Aorta (tissue), 5 donors: ENCODE measurements around the gene ZNF33A. TPM values are rescaled to one million over a fixed set of nuclear protein-coding genes. Genes with fewer than 3 reads are reported as not detected.

Source experiments
- ATAC-seq: fragments of 200-7000 bp; cut with Tn5 transposase; one replicate; pipeline ENCODE4 v1.9.1; 2022; ENCODE audit warnings: moderate library complexity; ENCODE audit not compliant: low FRiP score
- DNase-seq, 2 donors: peaks; one replicate each; pipeline ENCODE4 v3.0.0-alpha.2; 2020
- H3K27ac ChIP-seq, 2 donors: one replicate each; pipeline ENCODE4 v1.5.1; 2013; ENCODE audit warnings: low read length in 2 of 2, mild to moderate bottlenecking in 2 of 2, moderate library complexity in 2 of 2, control low read depth in 1 of 2, inconsistent platforms in 1 of 2, low read depth in 1 of 2
- H3K27me3 ChIP-seq, 2 donors: one replicate each; pipeline ENCODE4 v1.6.1; 2013; ENCODE audit warnings: control low read depth in 1 of 2, low read length in 1 of 2, mild to moderate bottlenecking in 1 of 2, moderate library complexity in 1 of 2; ENCODE audit not compliant: insufficient read depth in 2 of 2, control insufficient read depth in 1 of 2
- H3K36me3 ChIP-seq, 2 donors: one replicate each; pipeline ENCODE4 v1.6.1; 2013; ENCODE audit warnings: control low read depth in 1 of 2, low read length in 1 of 2, mild to moderate bottlenecking in 1 of 2; ENCODE audit not compliant: insufficient read depth in 2 of 2, control insufficient read depth in 1 of 2
- H3K4me1 ChIP-seq, 2 donors: one replicate each; pipeline ENCODE4 v1.6.1; 2013; ENCODE audit warnings: low read length in 2 of 2, control low read depth in 1 of 2, mild to moderate bottlenecking in 1 of 2, moderate library complexity in 1 of 2; ENCODE audit not compliant: insufficient read depth in 2 of 2, control insufficient read depth in 1 of 2
- H3K4me3 ChIP-seq, 2 donors: one replicate each; pipeline ENCODE4 v1.5.1; 2013; ENCODE audit warnings: low read length in 2 of 2, control low read depth in 1 of 2, mild to moderate bottlenecking in 1 of 2
- H3K9me3 ChIP-seq: one replicate; pipeline ENCODE4 v1.6.1; 2013; ENCODE audit warnings: mild to moderate bottlenecking, low read length; ENCODE audit not compliant: control insufficient read depth
- WGBS, 2 donors: extraction: QIAGEN DNeasy Blood & Tissue Kit; methylation state at CpG; one replicate each; pipeline ENCODE4 v1.1.7; 2013; 5-methylcytosine and 5-hydroxymethylcytosine counted together
- intact Hi-C, 2 donors: fragments of 100-400 bp; cut with DNase I; formaldehyde crosslinking; loops; one replicate each; pipeline versions ENCODE4 v1.14.2 to v1.15.0; 2022
- long read RNA-seq, 2 donors: library from polyadenylated mRNA; unstranded; transcript quantifications; one replicate each; pipeline ENCODE4 v2.0.0, GENCODE V29; 2020 to 2021
- polyA plus RNA-seq, 2 donors: library from polyadenylated mRNA; stranded (reverse); fragments of 200-250 nt; gene quantifications; one replicate each; pipeline ENCODE4 v1.2.3, GENCODE V29; 2013
- total RNA-seq, 2 donors: library from RNA; stranded (reverse); fragmentation: NEBNext Ultra II Directional; extraction: Animal tissue kit (Norgen Biotek cat#: 25700); gene quantifications; one replicate each; pipeline ENCODE4 v1.2.1, GENCODE V29; 2021
- donor health status: healthy with polysubstance abuse.
- donor health status: Bipolar disorder and iron deficiency.
- donor health status: DM: no; HTN: no; CAD: no.
- donor health status: DM: no; HTN: no; CAD: no.
- donor health status: DM: yes; HTN: yes; CAD: no.

The ZNF33A gene
- 10 to 100 TPM; 28.9 to 31.6 TPM for total RNA-seq
- polyA plus RNA-seq = 10 to 100 TPM; 10.2 to 10.8 TPM
- long read RNA-seq, donor 1, partial matches to known transcripts = 0 of 13 reads
- long read RNA-seq, donor 1, other reads (novel, unspliced or antisense) = 9 of 13 reads
- long read RNA-seq, donor 2, full-length matches to known transcripts = 8 of 23 reads
- long read RNA-seq, donor 2, partial matches to known transcripts = 1 of 23 reads
- long read RNA-seq, donor 2, other reads (novel, unspliced or antisense) = 14 of 23 reads

GRCh38 chr10:38010119-38010903 lies at the start of gene ZNF33A:
Gene ZNF33A (plus strand): TSS chr10:38010675. CDS start chr10:38012342, 1,667 bp downstream.
- H3K9me3 ChIP-seq = no peaks in the 10 kb centered on the region
- peaks cover 0 to under 1% of the 10 kb centered on the region in 2 donors for H3K36me3 ChIP-seq
- H3K27me3 ChIP-seq = no peaks in the 10 kb centered on the region
- intact Hi-C loops = loop anchor here (2.0 to 5.0 kb wide), 3 partner anchors 33 to 153 kb away; partner anchors contain the start of genes ZNF248 (in 2 of the 2) and ZNF25 (in 2 of the 2)
- peak; percentile 95 to 96 for DNase-seq
- ATAC-seq = peak; percentile 96
- peak within 1 kb of the TSS; percentile 72 to 84 for H3K4me3 ChIP-seq
- peak within 1 kb of the TSS; percentile 88 to 89 for H3K27ac ChIP-seq
- H3K4me1 ChIP-seq = no peaks in the 10 kb centered on the region
- WGBS, 2 donors = 1% methylated on average over 46 of the region's 46 CpGs

- Histone ChIP-seq H3K27ac (no peak overlapping the region), H3K9me3 (peaks cover 3% of the 10 kb centered on the region), H3K36me3 (peaks cover 0 to 4% of the 10 kb centered on the region in 2 donors), H3K27me3 (no peaks in the 10 kb centered on the region), H3K4me1 (no peaks in the 10 kb centered on the region), H3K4me3 (no peak overlapping the region)
- no peak for ATAC-seq
- intact Hi-C loops = no loop called here
- no peak for DNase-seq
These were observed 45.5 kb upstream of the ZNF33A start for GRCh38 chr10:37965006-37965405.

- Histone ChIP-seq H3K27ac (no peak overlapping the region), H3K36me3 (no peaks in the 10 kb centered on the region), H3K4me3 (no peak overlapping the region), H3K4me1 (no peaks in the 10 kb centered on the region), H3K9me3 (no peaks in the 10 kb centered on the region), H3K27me3 (no peaks in the 10 kb centered on the region)
- WGBS, 2 donors = 100% methylated on average over 1 of the region's 1 CpG
- DNase-seq (no peak), ATAC-seq (no peak)
- intact Hi-C loops = no loop called here
These were observed 38.1 kb upstream of the ZNF33A start for GRCh38 chr10:37972396-37972795.

- intact Hi-C loops = loop anchor here in 1 of 2 donors (5.0 kb wide), 3 partner anchors 37 to 118 kb away; partner anchors contain the start of genes ZNF248, ZNF33A and ZNF37A
- Histone ChIP-seq H3K4me1 (no peaks in the 10 kb centered on the region), H3K27ac (peak overlapping the region; percentile 4 to 69), H3K9me3 (no peaks in the 10 kb centered on the region), H3K27me3 (no peaks in the 10 kb centered on the region), H3K36me3 (no peaks in the 10 kb centered on the region), H3K4me3 (peak overlapping the region; percentile 80 to 83)
- DNase-seq (no peak), ATAC-seq (no peak)
- 13 to 14% methylated on average over 5 of the region's 5 CpGs for whole genome bisulfite sequencing, 2 donors
These were observed 35.0 kb upstream of the ZNF33A start for GRCh38 chr10:37975401-37975991.

- Histone ChIP-seq H3K27ac (peak within 1 kb of the TSS; percentile 89 to 97), H3K9me3 (no peaks in the 10 kb centered on the region), H3K36me3 (no peaks in the 10 kb centered on the region), H3K4me3 (peak within 1 kb of the TSS; percentile 83 to 93), H3K4me1 (no peaks in the 10 kb centered on the region), H3K27me3 (no peaks in the 10 kb centered on the region)
- 0% methylated on average over 61 to 66 of the region's 66 CpGs for WGBS, 2 donors
- peak; percentile 99 for DNase-seq
- peak; percentile 100 for ATAC-seq
- intact Hi-C loops = loop anchor here (2.0 to 5.0 kb wide), 6 partner anchors 35 to 119 kb away; partner anchors contain the start of genes ZNF248 (in 2 of the 2), ZNF33A (in 2 of the 2) and ZNF37A (in 2 of the 2)
These were observed 34.2 kb upstream of the ZNF33A start, which contains the start of gene ZNF25 for GRCh38 chr10:37976091-37976879. Gene ZNF25 (minus strand): TSS chr10:37976647. CDS start chr10:37971722, 4,925 bp downstream.

GRCh38 chr10:37976880-37977203 lies 33.6 kb upstream of the ZNF33A start:
- Histone ChIP-seq H3K27ac (peak overlapping the region in 1 of 2 donors; percentile 74), H3K4me3 (peak overlapping the region; percentile 69 to 93), H3K4me1 (no peaks in the 10 kb centered on the region), H3K9me3 (no peaks in the 10 kb centered on the region), H3K36me3 (no peaks in the 10 kb centered on the region), H3K27me3 (no peaks in the 10 kb centered on the region)
- no peak for ATAC-seq
- 7 to 9% methylated on average over 9 of the region's 9 CpGs for WGBS, 2 donors
- intact Hi-C loops = loop anchor here (2.0 to 5.0 kb wide), 6 partner anchors 34 to 120 kb away; partner anchors contain the start of genes ZNF248 (in 2 of the 2), ZNF33A (in 2 of the 2) and ZNF37A (in 2 of the 2)
- DNase-seq = no peak

- no peak for DNase-seq
- Histone ChIP-seq H3K27ac (no peak overlapping the region), H3K27me3 (no peaks in the 10 kb centered on the region), H3K4me1 (no peaks in the 10 kb centered on the region), H3K9me3 (no peaks in the 10 kb centered on the region), H3K36me3 (no peaks in the 10 kb centered on the region), H3K4me3 (no peak overlapping the region)
- 84 to 86% methylated on average over 2 of the region's 2 CpGs for WGBS, 2 donors
- no peak for ATAC-seq
- intact Hi-C loops = no loop called here
These were observed 18.8 kb upstream of the ZNF33A start for GRCh38 chr10:37991655-37992054.

GRCh38 chr10:37992083-37992482 lies 18.4 kb upstream of the ZNF33A start:
- Histone ChIP-seq H3K4me1 (no peaks in the 10 kb centered on the region), H3K9me3 (no peaks in the 10 kb centered on the region), H3K4me3 (no peak overlapping the region), H3K36me3 (no peaks in the 10 kb centered on the region), H3K27me3 (no peaks in the 10 kb centered on the region), H3K27ac (no peak overlapping the region)
- WGBS, 2 donors = 72 to 73% methylated on average over 3 of the region's 3 CpGs
- intact Hi-C loops = no loop called here
- DNase-seq (no peak), ATAC-seq (no peak)
